Measurements from ENCODE around the gene ZYX.
A peak's percentile ranks its signal among the peaks of the same experiment; 100 is the strongest.
"Not testable (repeated sequence)": the region's sequence is repeated elsewhere in the genome, so short reads cannot be mapped to it uniquely, and the experiment has no call there.

The ZYX gene

DNA sequence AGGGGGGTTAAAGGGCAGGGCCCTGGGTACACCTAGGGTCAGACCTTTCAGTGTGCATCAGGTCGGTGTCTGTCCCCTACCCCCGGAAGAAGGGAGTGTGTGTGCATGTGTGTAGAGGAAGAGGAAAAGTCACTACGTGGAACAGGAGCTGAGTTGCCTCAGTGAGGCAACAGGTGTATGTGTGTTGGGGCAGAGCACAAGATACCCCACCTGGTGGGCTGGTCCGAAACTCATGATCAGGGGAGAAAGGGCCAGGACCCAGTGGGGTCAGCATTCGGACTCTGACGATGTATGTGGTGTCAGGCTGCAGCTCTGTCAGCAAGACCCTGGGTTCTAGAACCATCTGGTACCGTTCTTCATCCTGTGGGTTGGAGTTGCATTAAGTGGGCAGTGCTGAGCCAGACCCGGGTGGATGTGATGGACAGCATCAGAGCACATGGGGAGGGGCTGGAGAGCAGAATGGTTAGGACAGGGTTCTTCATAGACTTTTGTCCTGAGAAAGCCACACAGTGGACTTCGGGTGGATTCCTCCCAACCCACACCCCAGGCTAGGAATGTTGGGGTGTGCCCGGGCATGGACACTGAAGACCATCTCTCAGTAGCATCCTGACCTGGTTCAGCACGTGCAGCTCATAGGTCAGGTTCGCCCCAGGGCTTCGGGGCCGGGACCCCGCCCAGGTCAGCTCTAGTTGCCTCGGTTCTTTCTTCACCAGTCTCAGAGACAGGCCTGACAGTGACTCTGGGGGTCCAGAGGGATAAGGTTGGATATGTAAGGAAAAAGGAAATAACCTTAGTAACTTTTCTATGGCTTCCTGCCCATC, 16.8 kb downstream of the ZYX start:
- no peak for DNase-seq

GRCh38 chr7:143398616-143399015, 17.5 kb downstream of the ZYX start:
- no peak for DNase-seq

DNA sequence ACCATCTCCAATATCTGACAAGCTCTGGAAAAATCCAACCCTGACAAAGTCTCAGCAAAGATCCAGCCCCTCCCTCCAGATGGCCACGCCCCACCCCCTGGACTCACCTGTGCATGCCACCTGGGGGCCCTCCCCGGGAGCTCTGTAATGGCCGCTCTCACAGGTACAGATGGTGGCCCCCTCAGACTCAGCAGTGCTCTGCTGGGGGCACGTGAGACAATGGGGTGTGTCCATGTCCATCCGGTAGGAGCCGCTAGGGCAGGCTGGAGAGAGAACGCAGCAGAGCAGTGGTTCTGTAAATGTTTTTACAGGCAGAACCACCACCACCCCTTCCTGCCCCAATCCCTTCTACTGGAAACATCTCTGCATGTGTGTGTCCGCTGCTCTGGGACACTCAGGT, 18.0 kb downstream of the ZYX start:
- DNase-seq = no peak

DNA sequence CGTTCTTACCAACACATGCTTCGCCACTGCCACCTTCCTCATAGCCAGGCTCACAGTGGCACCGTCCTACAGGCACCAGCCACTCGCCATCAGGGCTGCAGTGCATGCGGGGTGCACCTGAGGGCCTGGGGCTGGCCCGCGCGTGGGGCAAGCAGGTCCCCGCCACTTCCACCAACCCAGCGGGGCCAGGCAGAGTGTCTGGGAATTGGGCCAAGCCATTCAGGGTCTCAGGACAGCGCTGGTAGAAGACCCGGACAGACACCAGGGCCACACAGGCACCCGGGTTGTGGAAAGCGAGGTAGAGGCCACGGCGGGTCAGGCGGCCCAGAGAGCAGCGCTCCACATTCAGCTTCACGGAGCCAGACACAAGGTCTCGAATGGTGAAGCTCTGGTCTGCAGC, 18.5 kb downstream of the ZYX start:
- DNase-seq = no peak

DNA sequence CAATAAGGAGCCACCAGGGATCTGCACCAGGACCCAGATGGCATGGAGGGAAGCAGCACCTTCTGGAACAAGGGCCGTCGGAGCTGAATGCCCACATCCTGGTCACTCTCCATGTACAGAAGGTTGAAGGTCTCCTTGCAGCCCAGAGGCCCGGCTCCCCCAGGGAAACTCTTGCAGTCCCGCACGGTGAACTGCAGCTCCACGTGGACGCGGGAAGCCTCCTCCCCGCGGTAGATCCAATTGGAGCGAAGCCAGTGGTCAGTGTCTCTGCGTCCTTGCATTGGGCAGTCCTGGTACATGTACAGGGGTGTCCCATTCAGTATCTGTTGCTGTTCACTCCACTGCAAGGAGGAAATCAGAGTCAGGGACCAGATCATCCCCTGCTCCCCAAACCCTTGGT, 20.1 kb downstream of the ZYX start:
- no peak for DNase-seq

- not testable (repeated sequence) for DNase-seq
These were observed 21.1 kb downstream of the ZYX start for GRCh38 chr7:143402233-143402632.

GRCh38 chr7:143405173-143406001, 24.2 kb downstream of the ZYX start:
- DNase-seq = no peak

DNA sequence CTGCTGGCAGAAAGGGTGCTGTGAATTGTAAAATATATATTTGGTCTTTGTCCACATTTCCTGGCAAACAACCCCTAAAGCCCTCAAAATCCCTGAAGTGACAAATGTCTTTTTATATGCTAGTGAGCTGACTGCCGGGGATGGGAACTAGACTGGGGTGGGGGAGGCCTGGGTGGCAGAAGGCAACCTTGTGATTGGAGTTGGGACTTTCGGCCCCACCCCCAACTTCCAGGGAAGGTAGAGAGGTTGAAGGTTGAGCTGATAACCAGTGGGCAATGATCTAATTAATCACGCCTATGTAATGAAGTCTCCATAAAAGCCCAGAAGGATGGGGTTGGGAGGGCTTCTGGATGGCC, 24.8 kb downstream of the ZYX start:
- DNase-seq = no peak

GRCh38 chr7:143407287-143408251, 26.4 kb downstream of the ZYX start:
- DNase-seq = no peak

DNA sequence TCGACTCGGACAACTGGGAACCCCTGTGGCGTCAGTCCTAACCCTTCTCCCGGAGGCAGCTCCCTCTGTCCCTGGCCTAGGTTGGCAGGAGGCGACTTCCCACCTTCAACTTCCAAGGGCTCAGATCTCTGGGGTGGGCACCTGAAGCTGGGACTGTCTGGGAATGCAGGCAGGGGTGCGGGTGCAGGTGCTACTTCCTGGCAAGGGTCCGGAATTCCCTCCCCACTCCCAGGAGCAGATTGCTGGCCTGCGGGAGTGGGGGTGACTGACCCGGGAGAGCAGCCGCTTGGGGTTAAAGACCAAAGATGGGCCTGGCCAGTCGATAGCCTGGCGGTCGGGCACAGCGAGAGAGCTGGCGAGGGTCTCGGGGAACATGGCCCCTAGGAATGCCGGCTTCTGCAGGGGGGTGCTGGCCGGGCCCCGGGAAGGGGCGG, 27.1 kb downstream of the ZYX start:
- no peak for DNase-seq

DNA sequence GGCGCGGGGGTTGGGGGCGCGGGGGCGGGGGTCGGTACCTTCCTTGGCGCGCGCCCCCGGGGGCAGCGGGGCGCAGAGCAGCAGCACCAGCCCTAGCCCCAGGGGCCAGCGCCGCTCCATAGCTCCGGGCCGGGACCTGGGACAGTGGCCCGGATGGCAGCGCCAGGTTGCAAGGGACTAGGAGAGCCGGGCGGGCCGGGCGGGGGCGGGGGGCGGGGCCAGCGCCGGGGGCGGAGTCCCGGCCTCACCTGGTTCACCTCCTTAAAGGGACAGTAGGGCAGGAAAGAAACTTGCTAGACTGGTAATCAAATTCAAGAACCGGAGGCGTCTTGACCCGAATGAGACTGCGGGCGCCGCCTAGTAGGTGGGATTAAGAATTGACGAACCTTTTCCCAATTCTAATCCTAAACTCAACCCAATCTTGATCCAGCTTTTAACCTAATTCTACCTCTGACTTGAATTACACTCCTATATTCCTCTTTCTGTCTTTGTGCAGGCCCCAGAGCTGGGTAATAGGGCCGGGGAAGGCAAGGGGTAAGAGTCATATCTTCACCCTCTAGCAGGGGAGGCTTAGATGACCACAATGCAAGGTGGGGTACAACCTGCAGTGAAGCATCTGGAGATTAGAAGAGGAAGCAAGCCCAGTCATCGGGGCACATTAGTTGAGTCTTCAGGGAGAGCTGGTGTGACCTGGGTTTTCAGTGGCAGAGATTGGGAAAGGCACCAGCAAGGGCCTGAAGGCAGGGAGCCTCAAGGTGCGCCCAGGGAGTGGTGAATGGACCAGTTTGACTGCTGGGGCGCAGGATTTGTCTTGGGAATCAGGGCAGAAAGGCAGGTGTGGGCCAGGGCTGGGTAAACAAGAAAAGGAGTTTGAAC, 27.8 kb downstream of the ZYX start, which contains the start of gene EPHA1:
TSS of gene EPHA1 (minus strand) at position 171 of the 876 bp plus-strand sequence. CDS start at position 120, 51 bp downstream.
- DNase-seq = no peak

DNA sequence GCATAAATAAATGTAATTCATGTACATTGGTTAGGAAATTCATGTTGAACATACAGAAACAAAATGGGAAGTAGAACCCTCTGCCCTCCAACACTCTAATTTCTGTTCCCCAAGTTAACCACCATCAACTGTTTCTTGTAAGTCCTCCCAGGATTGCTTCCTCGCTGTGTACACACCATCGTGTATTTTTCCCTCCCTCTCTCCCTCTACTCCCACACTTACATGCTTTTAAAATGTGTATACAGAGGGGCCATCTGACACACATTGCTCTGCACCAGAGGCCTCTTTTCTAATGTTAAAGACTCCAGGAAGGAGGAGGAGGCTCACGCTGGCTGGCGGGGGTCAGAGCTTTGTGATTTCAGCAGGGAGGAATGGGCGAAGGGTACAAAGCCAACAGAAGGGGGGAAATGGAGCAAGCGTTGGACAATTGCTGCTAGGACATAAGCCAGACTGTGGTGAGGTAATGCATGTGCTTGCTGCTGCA, 29.4 kb downstream of the ZYX start:
- peak; percentile 62 for DNase-seq

DNA sequence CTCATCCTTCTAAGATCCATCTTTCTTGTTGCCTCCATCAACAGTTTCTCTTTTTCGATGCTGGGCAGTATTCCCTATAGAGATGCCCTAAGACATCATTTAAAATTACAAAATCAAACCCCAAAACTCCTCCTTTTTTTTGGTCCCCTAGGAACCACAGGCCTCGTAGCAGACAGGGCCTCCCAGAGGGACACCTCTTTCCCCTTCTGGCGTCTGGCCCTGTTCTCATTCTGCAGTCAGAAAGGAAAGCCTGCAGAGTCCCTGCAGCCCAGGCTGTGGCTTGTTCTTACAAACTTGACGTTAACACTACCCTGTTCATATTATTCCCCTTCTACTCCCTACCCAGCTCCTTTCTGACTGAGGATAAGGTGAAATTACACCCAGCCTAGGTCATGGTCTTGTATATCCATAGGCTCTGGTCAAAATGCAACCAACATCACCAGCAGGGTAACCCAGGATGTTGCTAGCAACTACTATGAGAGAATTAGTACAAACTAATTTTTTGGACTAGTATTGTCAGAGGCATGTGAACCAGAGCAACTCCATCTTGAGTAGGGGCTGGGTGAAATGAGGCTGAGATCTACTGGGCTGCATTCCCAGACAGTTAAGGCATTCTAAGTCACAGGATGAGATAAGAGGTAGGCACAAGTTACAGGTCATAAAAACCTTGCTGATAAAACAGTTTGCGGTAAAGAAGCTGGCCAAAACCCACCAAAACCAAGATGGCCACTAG, 31.0 kb downstream of the ZYX start:
- DNase-seq = no peak

DNA sequence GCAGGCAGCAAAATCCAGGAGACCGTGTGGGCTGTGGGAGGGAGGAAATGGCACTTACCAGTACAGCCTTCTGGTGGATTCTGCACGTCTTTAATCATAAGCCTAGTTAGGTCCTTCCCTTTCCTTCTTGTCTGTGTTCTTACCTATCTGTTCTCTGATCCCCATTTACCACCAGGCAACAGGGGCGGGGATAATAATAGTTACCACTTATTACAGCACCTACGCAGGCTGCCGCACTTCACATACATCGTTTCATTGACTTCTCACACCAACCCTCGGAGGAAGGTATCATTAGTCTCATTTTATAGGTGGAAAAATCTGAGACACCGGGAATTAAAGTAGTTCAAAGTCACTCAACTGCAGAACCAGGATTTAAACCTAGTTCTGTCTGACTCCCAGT, 32.0 kb downstream of the ZYX start:
- no peak for DNase-seq

GRCh38 chr7:143415209-143415608, 34.1 kb downstream of the ZYX start:
- not testable (repeated sequence) for DNase-seq

GRCh38 chr7:143415742-143416397, 34.7 kb downstream of the ZYX start:
- DNase-seq = peak; percentile 53

DNA sequence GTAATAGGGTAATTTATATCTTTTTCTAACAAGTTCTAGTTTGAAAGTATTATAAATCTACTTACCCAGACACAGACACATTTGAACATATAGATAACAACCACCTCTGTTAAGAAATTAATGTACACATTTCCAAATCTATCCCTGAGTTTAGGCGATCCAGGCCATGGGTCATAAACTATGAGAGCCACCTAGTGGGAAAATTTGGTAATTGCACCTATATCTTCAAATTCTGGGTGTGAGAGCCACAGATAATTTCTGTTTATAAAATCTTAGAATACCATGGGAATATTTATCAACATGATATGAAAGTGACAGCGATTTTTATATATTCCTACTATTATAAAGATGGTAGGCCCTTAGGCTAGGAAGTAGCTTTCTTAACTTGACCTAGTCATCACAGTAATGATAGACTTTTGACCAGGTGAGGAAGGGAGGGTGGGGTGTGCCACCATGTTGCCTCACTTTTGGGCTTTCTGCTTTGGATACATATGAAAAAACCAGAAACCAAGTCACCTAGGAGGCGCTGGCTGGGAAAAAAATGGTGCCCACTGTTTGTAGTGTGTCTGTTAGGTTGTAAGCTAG, 35.5 kb downstream of the ZYX start:
- DNase-seq = peak; percentile 62

GRCh38 chr7:143417734-143418383, 36.7 kb downstream of the ZYX start:
- peak; percentile 48 for DNase-seq
